ENCODE data around the gene DPH1.

DPH1 gene

GRCh38 chr17:2084036-2084765 is 54.2 kb downstream of the DPH1 start:
- H3K27me3 ChIP-seq: no peaks in the 10 kb centered on the region
- peaks cover 70 to 73% of the 10 kb centered on the region in 2 experiments for H3K4me1 ChIP-seq (ENCODE audit: control insufficient read depth in 1 of 2, insufficient read depth in 1 of 2, low read depth in 1 of 2, low read length in 1 of 2)
- H3K27ac ChIP-seq: peak overlapping the region; percentile 79

GRCh38 chr17:2084766-2085647 is 55.1 kb downstream of the DPH1 start:
- H3K9me3 ChIP-seq: no peaks in the 10 kb centered on the region
- no peak for TF ChIP-seq CTCF (IDR thresholded peaks at IDR 0.05)
- peaks cover 13% of the 10 kb centered on the region for H3K36me3 ChIP-seq
- H3K27ac ChIP-seq: peak overlapping the region; percentile 79
- no peak overlapping the region for H3K4me3 ChIP-seq (ENCODE audit: low read depth in 1 of 2, low read length in 1 of 2)
- no peaks in the 10 kb centered on the region for H3K27me3 ChIP-seq
- H3K4me1 ChIP-seq (ENCODE audit: control insufficient read depth in 1 of 2, insufficient read depth in 1 of 2, low read depth in 1 of 2, low read length in 1 of 2): peaks cover 78 to 81% of the 10 kb centered on the region in 2 experiments

More at GRCh38 chr17:2084036-2084765, 54.2 kb downstream of the DPH1 start:
- TF ChIP-seq CTCF (IDR thresholded peaks at IDR 0.05): no peak
- H3K4me3 ChIP-seq (ENCODE audit: low read depth in 1 of 2, low read length in 1 of 2): peak overlapping the region in 1 of 2 experiments; percentile 13
- no peaks in the 10 kb centered on the region for H3K9me3 ChIP-seq
- H3K36me3 ChIP-seq: peaks cover 15% of the 10 kb centered on the region

GRCh38 chr17:2085648-2085949 is 55.6 kb downstream of the DPH1 start:
- no peaks in the 10 kb centered on the region for H3K27me3 ChIP-seq
- peaks cover 84 to 87% of the 10 kb centered on the region in 2 experiments for H3K4me1 ChIP-seq (ENCODE audit: control insufficient read depth in 1 of 2, insufficient read depth in 1 of 2, low read depth in 1 of 2, low read length in 1 of 2)
- H3K4me3 ChIP-seq (ENCODE audit: low read depth in 1 of 2, low read length in 1 of 2): no peak overlapping the region
- no peak overlapping the region for H3K27ac ChIP-seq
- no peak for TF ChIP-seq CTCF (IDR thresholded peaks at IDR 0.05)
- peaks cover 12% of the 10 kb centered on the region for H3K36me3 ChIP-seq
- H3K9me3 ChIP-seq: no peaks in the 10 kb centered on the region

GRCh38 chr17:2086306-2086705 is 56.4 kb downstream of the DPH1 start:
- Histone ChIP-seq H3K36me3 (peaks cover 5% of the 10 kb centered on the region), H3K9me3 (no peaks in the 10 kb centered on the region), H3K27ac (peak overlapping the region; percentile 81), H3K4me1 (ENCODE audit: control insufficient read depth in 1 of 2, insufficient read depth in 1 of 2, low read depth in 1 of 2, low read length in 1 of 2) (peaks cover 90 to 94% of the 10 kb centered on the region in 2 experiments), H3K4me3 (ENCODE audit: low read depth in 1 of 2, low read length in 1 of 2) (no peak overlapping the region), H3K27me3 (no peaks in the 10 kb centered on the region)
- no peak for TF ChIP-seq CTCF (IDR thresholded peaks at IDR 0.05)

GRCh38 chr17:2087597-2088211 is 57.8 kb downstream of the DPH1 start:
- peak overlapping the region in 1 of 2 experiments; percentile 19 for H3K4me3 ChIP-seq (ENCODE audit: low read depth in 1 of 2, low read length in 1 of 2)
- peak overlapping the region; percentile 81 for H3K27ac ChIP-seq
- no peaks in the 10 kb centered on the region for H3K9me3 ChIP-seq
- no peaks in the 10 kb centered on the region for H3K36me3 ChIP-seq
- no peak for TF ChIP-seq CTCF (IDR thresholded peaks at IDR 0.05)
- H3K4me1 ChIP-seq (ENCODE audit: control insufficient read depth in 1 of 2, insufficient read depth in 1 of 2, low read depth in 1 of 2, low read length in 1 of 2): peaks cover 87 to 89% of the 10 kb centered on the region in 2 experiments
- H3K27me3 ChIP-seq: no peaks in the 10 kb centered on the region

Data from neutrophil (primary cell).